Stimulated activated naive CD8-positive, alpha-beta T cell treated with anti-CD3 and anti-CD28 coated beads, Interleukin-15, Interleukin-2, amounts not matched to agents 100 U/mL and 50 U/mL, for 24 hours (primary cell): Measurements from ENCODE around the gene C12orf42.

Experiments used
- ATAC-seq: fragments of 150-1000 bp; cut with Tn5 transposase; one replicate; pipeline ENCODE4 v1.10.0; 2021
- DNase-seq: peaks from one replicate; pipeline ENCODE4 v3.0.0; 2021

The C12orf42 gene

GRCh38 chr12:103495469-103496456 is at the start of gene C12orf42:
Gene C12orf42, minus strand, starts transcription at chr12:103495968. Its CDS starts 17,542 bp downstream, at chr12:103478426.
- DNase-seq (peak; percentile 71), ATAC-seq (peak; percentile 71)

GRCh38 chr12:103542078-103542477 is 46.3 kb upstream of the C12orf42 start:
- DNase-seq (no peak), ATAC-seq (no peak)

- ATAC-seq (no peak), DNase-seq (no peak)
These were observed 44.6 kb upstream of the C12orf42 start for GRCh38 chr12:103540319-103540718.

GRCh38 chr12:103538397-103538796 is 42.6 kb upstream of the C12orf42 start:
- peak; percentile 43 for ATAC-seq
- no peak for DNase-seq

- ATAC-seq, result peak; percentile 63
- DNase-seq, result peak; percentile 10
These were observed 34.7 kb upstream of the C12orf42 start for GRCh38 chr12:103530307-103531066.

- no peak for DNase-seq
- no peak for ATAC-seq
These were observed 33.5 kb upstream of the C12orf42 start for GRCh38 chr12:103529306-103529705.

- ATAC-seq (no peak), DNase-seq (no peak)
These were observed 28.6 kb upstream of the C12orf42 start for GRCh38 chr12:103524238-103524875.

GRCh38 chr12:103523771-103524170 is 28.0 kb upstream of the C12orf42 start:
- no peak for DNase-seq
- ATAC-seq, result no peak

- DNase-seq, result no peak
- no peak for ATAC-seq
These were observed 25.0 kb upstream of the C12orf42 start for GRCh38 chr12:103520686-103521215.

- DNase-seq (no peak), ATAC-seq (no peak)
These were observed 23.9 kb upstream of the C12orf42 start for GRCh38 chr12:103519632-103520031.

- no peak for ATAC-seq
- DNase-seq, result no peak
These were observed 23.1 kb upstream of the C12orf42 start for GRCh38 chr12:103518899-103519298.

- ATAC-seq (no peak), DNase-seq (no peak)
These were observed 21.4 kb upstream of the C12orf42 start for GRCh38 chr12:103517161-103517560.

- DNase-seq (no peak), ATAC-seq (no peak)
These were observed 19.6 kb upstream of the C12orf42 start for GRCh38 chr12:103515341-103515740.

GRCh38 chr12:103513875-103514274 is 18.1 kb upstream of the C12orf42 start:
- DNase-seq (no peak), ATAC-seq (peak; percentile 63)

GRCh38 chr12:103505371-103506236 is 9.8 kb upstream of the C12orf42 start:
- peak; percentile 60 for DNase-seq

GRCh38 chr12:103504606-103505005 is 8.8 kb upstream of the C12orf42 start:
- ATAC-seq, result no peak
- DNase-seq, result no peak

More at GRCh38 chr12:103505371-103506236, 9.8 kb upstream of the C12orf42 start:
- ATAC-seq, result peak; percentile 95

- ATAC-seq, result no peak
- peak; percentile 63 for DNase-seq
These were observed 8.0 kb upstream of the C12orf42 start for GRCh38 chr12:103503546-103504480.

- ATAC-seq (no peak), DNase-seq (no peak)
These were observed 5.7 kb upstream of the C12orf42 start for GRCh38 chr12:103501447-103501846.

GRCh38 chr12:103499571-103499970 is 3.8 kb upstream of the C12orf42 start:
- DNase-seq (no peak), ATAC-seq (peak; percentile 36)

- DNase-seq (no peak), ATAC-seq (peak; percentile 26)
These were observed 3.2 kb upstream of the C12orf42 start for GRCh38 chr12:103498990-103499389.
